Panc1 (cell line): ENCODE measurements around the gene APOBEC3G. TPM values are rescaled to one million over a fixed set of nuclear protein-coding genes. Genes with fewer than 3 reads are reported as not detected.

ENCODE experiments used
- ATAC-seq: fragments of 200-7000 bp; cut with Tn5 transposase; 2 replicates; pipeline ENCODE4 v1.9.1; 2020; ENCODE audit warnings: mild to moderate bottlenecking, moderate library complexity
- BruUV-seq: library from RNA; stranded (reverse); fragments of 400-500 nt; replicated peaks from 2 replicates; lab custom pipeline; 2021; lab: Mats Ljungman, UMichigan
- CTCF ChIA-PET: fragments of 300-600 bp; sonication (Branson Sonifier 250); formaldehyde crosslinking; loops from one replicate; lab custom pipeline; 2022; ENCODE audit warnings: antibody characterized with exemption; lab: Charles Lee
- POLR2A ChIA-PET: fragments of 300-600 bp; sonication (Branson Sonifier 250); formaldehyde crosslinking; loops from one replicate; lab custom pipeline; 2022; ENCODE audit warnings: antibody characterized with exemption; lab: Charles Lee
- DNase-seq: peaks from one replicate; pipeline ENCODE4 v3.0.0-alpha.2; 2010; ENCODE audit warnings: low read depth, low spot score
- H3K27ac ChIP-seq: 2 replicates; pipeline ENCODE4 v1.5.1; 2011; ENCODE audit warnings: mild to moderate bottlenecking, low read length, inconsistent platforms
- H3K27me3 ChIP-seq: fragments of 200-500 bp; sonication (Bioruptor generic); 2 replicates; pipeline ENCODE4 v1.6.0; 2014; ENCODE audit warnings: low read length, inconsistent platforms; ENCODE audit not compliant: control insufficient read depth, insufficient read depth
- H3K36me3 ChIP-seq: fragments of 200-500 bp; sonication (Bioruptor generic); 2 replicates; pipeline ENCODE4 v1.5.1; 2014; ENCODE audit warnings: inconsistent platforms, mild to moderate bottlenecking, low read length, moderate library complexity; ENCODE audit not compliant: control insufficient read depth, insufficient read depth
- H3K4me1 ChIP-seq: 2 replicates; pipeline ENCODE4 v1.5.1; 2011; ENCODE audit warnings: inconsistent platforms, mild to moderate bottlenecking, low read length, moderate library complexity; ENCODE audit not compliant: control insufficient read depth, insufficient read depth
- H3K4me3 ChIP-seq, 2 experiments: 2 replicates each; pipeline ENCODE4 v1.5.1; 2011 to 2012; ENCODE audit warnings: low read depth in 2 of 2, low read length in 2 of 2, mild to moderate bottlenecking in 2 of 2, inconsistent platforms in 1 of 2, moderate library complexity in 1 of 2
- H3K9me3 ChIP-seq: fragments of 200-500 bp; sonication (Bioruptor generic); 2 replicates; pipeline ENCODE4 v1.5.1; 2014; ENCODE audit warnings: low read depth, mild to moderate bottlenecking, inconsistent platforms, low read length, moderate library complexity; ENCODE audit not compliant: control insufficient read depth, insufficient read depth
- CTCF ChIP-seq: fragments of 450-650 bp; IDR thresholded peaks from 2 replicates; pipeline ENCODE4 v1.5.1; 2017; ENCODE audit warnings: mild to moderate bottlenecking
- POLR2AphosphoS5 ChIP-seq: IDR thresholded peaks from 2 replicates; pipeline ENCODE4 v1.6.1; 2012; ENCODE audit warnings: mild to moderate bottlenecking, low read depth, low read length, moderate library complexity
- SIN3A ChIP-seq: IDR thresholded peaks from 2 replicates; pipeline ENCODE4 v1.6.1; 2012; ENCODE audit warnings: low read depth, mild to moderate bottlenecking, low read length, moderate library complexity, borderline replicate concordance; ENCODE audit not compliant: insufficient read depth
- TCF7L2 ChIP-seq: IDR thresholded peaks from 2 replicates; pipeline ENCODE4 v1.6.1; 2011; ENCODE audit warnings: mild to moderate bottlenecking, low read depth, low read length, inconsistent platforms
- in situ Hi-C: cut with HindIII; loops from 2 replicates; pipeline ENCODE4 v1.10.0; 2016; ENCODE audit warnings: low sequenced_read_pairs, low pct_unique_long_range_greater_than_20kb
- intact Hi-C: fragments of 100-400 bp; cut with micrococcal nuclease; formaldehyde crosslinking; loops from one replicate; pipeline ENCODE4 v1.10.0; 2022; ENCODE audit not compliant: unreplicated experiment
- total RNA-seq: library from RNA; stranded (reverse); gene quantifications from one replicate; pipeline ENCODE4 v1.2.1, GENCODE V29; 2021; ENCODE audit not compliant: unreplicated experiment
- TF ChIP-seq, protein P1 (sequence below), 2 experiments: IDR thresholded peaks; 2 replicates each; pipeline ENCODE4 v1.6.1; 2011 to 2012; ENCODE audit warnings: low read depth in 2 of 2, control low read depth in 1 of 2, low read length in 1 of 2, mild to moderate bottlenecking in 1 of 2, moderate library complexity in 1 of 2; ENCODE audit not compliant: insufficient read depth in 1 of 2

APOBEC3G gene
- total RNA-seq, 1 experiment from 2014 or later: 4.8 TPM

DNA sequence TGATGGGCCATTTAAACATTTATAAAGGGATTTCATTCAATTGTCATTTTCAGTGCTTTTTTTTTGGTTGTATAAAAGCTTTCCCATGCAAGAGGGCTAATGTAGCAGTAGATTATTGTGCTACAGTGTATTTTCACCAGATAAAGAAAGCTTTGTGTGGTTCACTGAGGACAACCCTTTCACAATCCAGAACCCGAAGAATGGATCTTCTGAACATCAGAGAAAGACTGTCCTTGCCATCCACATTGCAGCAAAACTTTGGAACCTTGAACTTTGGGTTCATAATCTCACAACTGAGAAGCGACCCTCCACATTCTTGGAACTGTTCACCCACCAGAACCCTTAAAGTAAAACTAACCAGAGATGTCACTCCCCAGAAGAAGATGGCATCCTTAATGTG is 29.3 kb downstream of the APOBEC3G start:
- intact Hi-C loops (no loop called here), in situ Hi-C loops (no loop called here)
- ChIA-PET CTCF (no interaction called here), POLR2A (no interaction called here)
- no peak overlapping the region for H3K4me3 ChIP-seq
- DNase-seq: no peak
- TF ChIP-seq, protein P1, sequence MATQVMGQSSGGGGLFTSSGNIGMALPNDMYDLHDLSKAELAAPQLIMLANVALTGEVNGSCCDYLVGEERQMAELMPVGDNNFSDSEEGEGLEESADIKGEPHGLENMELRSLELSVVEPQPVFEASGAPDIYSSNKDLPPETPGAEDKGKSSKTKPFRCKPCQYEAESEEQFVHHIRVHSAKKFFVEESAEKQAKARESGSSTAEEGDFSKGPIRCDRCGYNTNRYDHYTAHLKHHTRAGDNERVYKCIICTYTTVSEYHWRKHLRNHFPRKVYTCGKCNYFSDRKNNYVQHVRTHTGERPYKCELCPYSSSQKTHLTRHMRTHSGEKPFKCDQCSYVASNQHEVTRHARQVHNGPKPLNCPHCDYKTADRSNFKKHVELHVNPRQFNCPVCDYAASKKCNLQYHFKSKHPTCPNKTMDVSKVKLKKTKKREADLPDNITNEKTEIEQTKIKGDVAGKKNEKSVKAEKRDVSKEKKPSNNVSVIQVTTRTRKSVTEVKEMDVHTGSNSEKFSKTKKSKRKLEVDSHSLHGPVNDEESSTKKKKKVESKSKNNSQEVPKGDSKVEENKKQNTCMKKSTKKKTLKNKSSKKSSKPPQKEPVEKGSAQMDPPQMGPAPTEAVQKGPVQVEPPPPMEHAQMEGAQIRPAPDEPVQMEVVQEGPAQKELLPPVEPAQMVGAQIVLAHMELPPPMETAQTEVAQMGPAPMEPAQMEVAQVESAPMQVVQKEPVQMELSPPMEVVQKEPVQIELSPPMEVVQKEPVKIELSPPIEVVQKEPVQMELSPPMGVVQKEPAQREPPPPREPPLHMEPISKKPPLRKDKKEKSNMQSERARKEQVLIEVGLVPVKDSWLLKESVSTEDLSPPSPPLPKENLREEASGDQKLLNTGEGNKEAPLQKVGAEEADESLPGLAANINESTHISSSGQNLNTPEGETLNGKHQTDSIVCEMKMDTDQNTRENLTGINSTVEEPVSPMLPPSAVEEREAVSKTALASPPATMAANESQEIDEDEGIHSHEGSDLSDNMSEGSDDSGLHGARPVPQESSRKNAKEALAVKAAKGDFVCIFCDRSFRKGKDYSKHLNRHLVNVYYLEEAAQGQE (IDR thresholded peaks at IDR 0.05; ENCODE audit: insufficient read depth in 1 of 2, low read depth in 2 of 2, low read length in 1 of 2): no peak
- no peak for TF ChIP-seq POLR2AphosphoS5
- no peak for TF ChIP-seq CTCF
- TF ChIP-seq TCF7L2: no peak
- TF ChIP-seq SIN3A: no peak
- H3K27ac ChIP-seq: no peak overlapping the region
- no peak for ATAC-seq
- no TSS peak for BruUV-seq
- H3K9me3 ChIP-seq: no peaks in the 10 kb centered on the region
- H3K27me3 ChIP-seq: no peaks in the 10 kb centered on the region
- no peaks in the 10 kb centered on the region for H3K36me3 ChIP-seq
- no peaks in the 10 kb centered on the region for H3K4me1 ChIP-seq

- intact Hi-C loops: no loop called here
- no peaks in the 10 kb centered on the region for H3K9me3 ChIP-seq
- ChIA-PET POLR2A (no interaction called here), CTCF (no interaction called here)
- H3K4me1 ChIP-seq: no peaks in the 10 kb centered on the region
- DNase-seq (no peak), ATAC-seq (no peak)
- no peaks in the 10 kb centered on the region for H3K27me3 ChIP-seq
- BruUV-seq: no TSS peak
- TF ChIP-seq POLR2AphosphoS5 (no peak), TCF7L2 (no peak), CTCF (no peak), SIN3A (no peak)
- TF ChIP-seq, protein P1 (IDR thresholded peaks at IDR 0.05; ENCODE audit: insufficient read depth in 1 of 2, low read depth in 2 of 2, low read length in 1 of 2): no peak
- in situ Hi-C loops: no loop called here
- no peak overlapping the region for H3K4me3 ChIP-seq
- no peak overlapping the region for H3K27ac ChIP-seq
- H3K36me3 ChIP-seq: no peaks in the 10 kb centered on the region
Measured at GRCh38 chr22:39108487-39108886, 31.4 kb downstream of the APOBEC3G start.
